ENCODE measurements around the gene UXT. TPM values are rescaled to one million over a fixed set of nuclear protein-coding genes. Genes with fewer than 3 reads are reported as not detected.
A peak's percentile ranks its signal among the peaks of the same experiment; 100 is the strongest.

UXT gene
- total and polyA plus RNA-seq, 9 of the 15 experiments (the other 6 are each of a cell fraction or from before 2014, with no cell fraction given): 141 to 300 (median 204) TPM

DNA sequence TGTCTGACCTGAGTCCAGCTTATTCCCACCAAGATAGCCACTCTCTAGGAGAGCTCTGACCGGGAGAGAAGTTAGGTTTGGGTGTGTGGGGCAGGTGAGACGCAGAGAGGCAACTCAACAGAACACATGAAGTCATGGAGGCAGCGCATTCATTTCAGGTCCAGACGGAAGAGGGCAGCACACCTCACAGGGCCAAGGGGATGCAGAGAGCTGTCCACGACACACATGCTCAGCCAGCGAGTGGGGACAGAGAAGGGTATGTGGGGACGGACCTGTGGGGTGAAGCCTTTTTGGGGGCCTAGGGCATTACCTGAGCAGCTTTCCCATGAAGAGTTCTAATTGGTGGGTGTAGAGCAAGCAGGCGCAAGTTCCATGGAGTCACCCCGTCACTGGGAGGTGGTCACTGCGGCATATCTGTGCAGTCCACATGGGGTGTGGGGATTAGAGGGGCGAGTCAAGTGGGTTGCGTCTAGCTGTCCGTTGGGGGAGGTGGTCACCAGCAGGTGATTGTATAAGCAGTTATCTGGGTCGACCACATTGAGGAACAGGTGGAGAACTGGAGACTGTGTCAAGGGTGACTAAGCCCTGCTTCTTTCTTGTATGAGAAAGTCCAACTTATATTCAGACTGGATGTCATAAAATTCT is 24.3 kb upstream of the UXT start (continued):
- TF ChIP-seq GTF3C2 (IDR thresholded peaks at IDR 0.05; ENCODE audit: borderline replicate concordance, extremely low read depth, insufficient read length) (no peak), CTBP1 (IDR thresholded peaks at IDR 0.05; ENCODE audit: borderline replicate concordance) (peak; percentile 85; the same call in 1 of the 2 replicates), HMG20A (CRISPR knock-in tag; conservative IDR thresholded peaks at IDR 0.05) (no peak), MTA1 (IDR thresholded peaks at IDR 0.05; ENCODE audit: borderline replicate concordance) (peak; percentile 76), ZEB2 (IDR thresholded peaks at IDR 0.05) (peak; percentile 95), HDAC2 (IDR thresholded peaks at IDR 0.05) (peak; percentile 71; the same call in 1 of the 2 replicates), CREB1 (IDR thresholded peaks at IDR 0.05) (peak; percentile 65), CREB1 (CRISPR knock-in tag; IDR thresholded peaks at IDR 0.05) (no peak), TEAD1 (CRISPR knock-in tag; IDR thresholded peaks at IDR 0.05) (peak in 1 of 2 experiments; percentile 67; a peak in 1 of 4 replicates), MEIS2 (IDR thresholded peaks at IDR 0.05; ENCODE audit: partially characterized antibody) (peak; percentile 33), BHLHE40 (IDR thresholded peaks at IDR 0.05; ENCODE audit: low read length) (peak; percentile 73; the same call in 1 of the 2 replicates), TAF1 (IDR thresholded peaks at IDR 0.05; ENCODE audit: control insufficient read depth, extremely low read depth, insufficient read depth, low read length, severe bottlenecking) (peak; percentile 42), ETS1 (conservative IDR thresholded peaks at IDR 0.05; ENCODE audit: control insufficient read depth, low read depth, low read length) (peak; percentile 73; the same call in 1 of the 2 replicates), ZNF134 (CRISPR knock-in tag; conservative IDR thresholded peaks at IDR 0.05) (peak; percentile 86), NR4A1 (CRISPR knock-in tag; IDR thresholded peaks at IDR 0.05) (no peak), NR4A1 (tag; IDR thresholded peaks at IDR 0.05) (peak; percentile 68; the same call in 1 of the 2 replicates), ZNF197 (CRISPR knock-in tag; IDR thresholded peaks at IDR 0.05; ENCODE audit: low read depth) (no peak)
- TF ChIP-seq, protein P1, sequence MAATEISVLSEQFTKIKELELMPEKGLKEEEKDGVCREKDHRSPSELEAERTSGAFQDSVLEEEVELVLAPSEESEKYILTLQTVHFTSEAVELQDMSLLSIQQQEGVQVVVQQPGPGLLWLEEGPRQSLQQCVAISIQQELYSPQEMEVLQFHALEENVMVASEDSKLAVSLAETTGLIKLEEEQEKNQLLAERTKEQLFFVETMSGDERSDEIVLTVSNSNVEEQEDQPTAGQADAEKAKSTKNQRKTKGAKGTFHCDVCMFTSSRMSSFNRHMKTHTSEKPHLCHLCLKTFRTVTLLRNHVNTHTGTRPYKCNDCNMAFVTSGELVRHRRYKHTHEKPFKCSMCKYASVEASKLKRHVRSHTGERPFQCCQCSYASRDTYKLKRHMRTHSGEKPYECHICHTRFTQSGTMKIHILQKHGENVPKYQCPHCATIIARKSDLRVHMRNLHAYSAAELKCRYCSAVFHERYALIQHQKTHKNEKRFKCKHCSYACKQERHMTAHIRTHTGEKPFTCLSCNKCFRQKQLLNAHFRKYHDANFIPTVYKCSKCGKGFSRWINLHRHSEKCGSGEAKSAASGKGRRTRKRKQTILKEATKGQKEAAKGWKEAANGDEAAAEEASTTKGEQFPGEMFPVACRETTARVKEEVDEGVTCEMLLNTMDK (IDR thresholded peaks at IDR 0.05; ENCODE audit: borderline replicate concordance, insufficient read depth, low read depth, low read length, poor library complexity, severe bottlenecking): peak; percentile 26
- TF ChIP-seq, protein P2, sequence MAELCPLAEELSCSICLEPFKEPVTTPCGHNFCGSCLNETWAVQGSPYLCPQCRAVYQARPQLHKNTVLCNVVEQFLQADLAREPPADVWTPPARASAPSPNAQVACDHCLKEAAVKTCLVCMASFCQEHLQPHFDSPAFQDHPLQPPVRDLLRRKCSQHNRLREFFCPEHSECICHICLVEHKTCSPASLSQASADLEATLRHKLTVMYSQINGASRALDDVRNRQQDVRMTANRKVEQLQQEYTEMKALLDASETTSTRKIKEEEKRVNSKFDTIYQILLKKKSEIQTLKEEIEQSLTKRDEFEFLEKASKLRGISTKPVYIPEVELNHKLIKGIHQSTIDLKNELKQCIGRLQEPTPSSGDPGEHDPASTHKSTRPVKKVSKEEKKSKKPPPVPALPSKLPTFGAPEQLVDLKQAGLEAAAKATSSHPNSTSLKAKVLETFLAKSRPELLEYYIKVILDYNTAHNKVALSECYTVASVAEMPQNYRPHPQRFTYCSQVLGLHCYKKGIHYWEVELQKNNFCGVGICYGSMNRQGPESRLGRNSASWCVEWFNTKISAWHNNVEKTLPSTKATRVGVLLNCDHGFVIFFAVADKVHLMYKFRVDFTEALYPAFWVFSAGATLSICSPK (IDR thresholded peaks at IDR 0.05; ENCODE audit: borderline replicate concordance): no peak
